GM21786 (cell line): ENCODE data around the gene UVRAG.

ENCODE experiments used
- ATAC-seq: cut with Tn5 transposase; IDR thresholded peaks from one replicate; pipeline ENCODE4 v1.9.1; 2021; ENCODE audit not compliant: unreplicated experiment

Gene UVRAG

GRCh38 chr11:76086743-76087635 lies 272.0 kb downstream of the UVRAG start:
- no peak for ATAC-seq

- no peak for ATAC-seq
These were observed 272.7 kb downstream of the UVRAG start for GRCh38 chr11:76087749-76088148.

- ATAC-seq: no peak
These were observed 273.5 kb downstream of the UVRAG start for GRCh38 chr11:76088511-76088910.

GRCh38 chr11:76090174-76090573 lies 275.2 kb downstream of the UVRAG start:
- ATAC-seq: no peak

- no peak for ATAC-seq
These were observed 275.8 kb downstream of the UVRAG start for GRCh38 chr11:76090821-76091220.

- no peak for ATAC-seq
These were observed 279.7 kb downstream of the UVRAG start for GRCh38 chr11:76094740-76095139.

GRCh38 chr11:76095891-76096290 lies 280.9 kb downstream of the UVRAG start:
- ATAC-seq: no peak

- ATAC-seq: no peak
These were observed 281.5 kb downstream of the UVRAG start for GRCh38 chr11:76096552-76096951.

GRCh38 chr11:76102802-76103201 lies 287.8 kb downstream of the UVRAG start:
- no peak for ATAC-seq

- ATAC-seq: no peak
These were observed 288.4 kb downstream of the UVRAG start for GRCh38 chr11:76103460-76103859.

GRCh38 chr11:76104285-76104684 lies 289.3 kb downstream of the UVRAG start:
- ATAC-seq: no peak

GRCh38 chr11:76105637-76106036 lies 290.6 kb downstream of the UVRAG start:
- no peak for ATAC-seq

GRCh38 chr11:76107971-76108370 lies 293.0 kb downstream of the UVRAG start:
- ATAC-seq: no peak

- no peak for ATAC-seq
These were observed 299.2 kb downstream of the UVRAG start for GRCh38 chr11:76114238-76114637.

GRCh38 chr11:76115555-76115954 lies 300.5 kb downstream of the UVRAG start:
- ATAC-seq: no peak

- no peak for ATAC-seq
These were observed 304.0 kb downstream of the UVRAG start for GRCh38 chr11:76119032-76119431.

GRCh38 chr11:76119779-76120178 lies 304.8 kb downstream of the UVRAG start:
- ATAC-seq: no peak

GRCh38 chr11:76120513-76121101 lies 305.6 kb downstream of the UVRAG start:
- ATAC-seq: no peak

- ATAC-seq: no peak
These were observed 308.2 kb downstream of the UVRAG start for GRCh38 chr11:76123248-76123647.

GRCh38 chr11:76124905-76125770 lies 310.1 kb downstream of the UVRAG start:
- peak; percentile 45 for ATAC-seq

GRCh38 chr11:76129729-76130128 lies 314.7 kb downstream of the UVRAG start:
- no peak for ATAC-seq

- no peak for ATAC-seq
These were observed 316.1 kb downstream of the UVRAG start for GRCh38 chr11:76131142-76131541.
